SK-N-SH (cell line): ENCODE measurements around the gene SHISA8. TPM values are rescaled to one million over a fixed set of nuclear protein-coding genes. Genes with fewer than 3 reads are reported as not detected.

Experiments
- CTCF ChIA-PET: fragments of 300-600, 350-600 bp; formaldehyde crosslinking; extraction: SDS; loops from one replicate; lab custom pipeline; 2021; lab: Yijun Ruan, JAX
- POLR2A ChIA-PET: fragments of 350-600 bp; sonication (Branson Sonifier 250); formaldehyde crosslinking; extraction: SDS; loops from one replicate; lab custom pipeline; 2020; ENCODE audit warnings: antibody characterized with exemption, inconsistent platforms; lab: Yijun Ruan, JAX
- DNase-seq: peaks from one replicate; pipeline ENCODE4 v3.0.0; 2012
- H2AFZ ChIP-seq: fragments of 200-600 bp; sonication (generic); 2 replicates; pipeline ENCODE4 v1.8.1; 2016; ENCODE audit warnings: antibody characterized with exemption, mild to moderate bottlenecking, low read depth
- H3F3A ChIP-seq: fragments of 200-600 bp; sonication (generic); replicated peaks from 2 replicates; pipeline ENCODE3; 2016; ENCODE audit warnings: antibody characterized with exemption, mild to moderate bottlenecking; ENCODE audit not compliant: insufficient read depth
- H3K27ac ChIP-seq, 2 experiments: fragments of 200-500 bp in 1 of 2; fragments of 200-600 bp in 1 of 2; sonication (Bioruptor generic) in 1 of 2; sonication (generic), shearing (Covaris generic) in 1 of 2; 2 replicates each; pipeline versions ENCODE4 v1.5.1 to v1.6.1; 2014 to 2016; ENCODE audit warnings: low read depth in 2 of 2, inconsistent platforms in 1 of 2, low read length in 1 of 2, mild to moderate bottlenecking in 1 of 2, mixed read lengths in 1 of 2
- H3K27me3 ChIP-seq: fragments of 200-600 bp; sonication (generic), shearing (Covaris generic); 2 replicates; pipeline ENCODE4 v1.6.1; 2016; ENCODE audit warnings: mixed run types; ENCODE audit not compliant: insufficient read depth
- H3K36me3 ChIP-seq, 2 experiments: fragments of 200-500 bp in 1 of 2; fragments of 200-600 bp in 1 of 2; sonication (Bioruptor generic) in 1 of 2; sonication (generic) in 1 of 2; replicated peaks in 1 of 2; 2 replicates each; pipeline versions ENCODE3 to v1.5.1; 2014 to 2016; ENCODE audit warnings: low read length in 1 of 2, mild to moderate bottlenecking in 1 of 2; ENCODE audit not compliant: insufficient read depth in 2 of 2, control insufficient read depth in 1 of 2
- H3K4me1 ChIP-seq, 2 experiments: fragments of 200-500 bp in 1 of 2; fragments of 200-600 bp in 1 of 2; sonication (Bioruptor generic) in 1 of 2; sonication (generic), shearing (Covaris generic) in 1 of 2; 2 replicates each; pipeline versions ENCODE4 v1.5.1 to v1.6.1; 2014 to 2016; ENCODE audit warnings: low read depth in 1 of 2, low read length in 1 of 2, mixed run types in 1 of 2; ENCODE audit not compliant: insufficient read depth in 2 of 2, control insufficient read depth in 1 of 2
- H3K4me2 ChIP-seq: fragments of 200-600 bp; sonication (generic), shearing (Covaris generic); 2 replicates; pipeline ENCODE4 v1.6.1; 2017; ENCODE audit warnings: mixed run types
- H3K4me3 ChIP-seq, 2 experiments: fragments of 200-500 bp in 1 of 2; fragments of 200-600 bp in 1 of 2; sonication (Bioruptor generic) in 1 of 2; sonication (generic), shearing (Covaris generic) in 1 of 2; 2 replicates each; pipeline versions ENCODE4 v1.5.1 to v1.8.1; 2014 to 2016; ENCODE audit warnings: low read depth in 2 of 2, inconsistent platforms in 1 of 2, low read length in 1 of 2, mild to moderate bottlenecking in 1 of 2, mixed read lengths in 1 of 2, moderate library complexity in 1 of 2
- H3K79me2 ChIP-seq: fragments of 200-600 bp; sonication (generic); 2 replicates; pipeline ENCODE4 v1.8.1; 2017; ENCODE audit warnings: mild to moderate bottlenecking; ENCODE audit not compliant: insufficient read depth
- H3K9ac ChIP-seq: fragments of 200-600 bp; sonication (generic); 2 replicates; pipeline ENCODE4 v1.6.1; 2017; ENCODE audit warnings: mixed run types
- H3K9me2 ChIP-seq: fragments of 200-600 bp; sonication (generic); 2 replicates; pipeline ENCODE4 v1.6.1; 2017; ENCODE audit warnings: mixed run types
- H3K9me3 ChIP-seq: fragments of 200-600 bp; sonication (generic); 2 replicates; pipeline ENCODE4 v1.6.1; 2017; ENCODE audit warnings: mixed run types, mild to moderate bottlenecking, moderate library complexity
- H4K20me1 ChIP-seq: fragments of 200-600 bp; sonication (generic); 2 replicates; pipeline ENCODE4 v1.6.1; 2017; ENCODE audit warnings: mild to moderate bottlenecking, mixed run types; ENCODE audit not compliant: insufficient read depth
- CHD2 ChIP-seq: fragments of 150-350 bp; IDR thresholded peaks from 2 replicates; pipeline ENCODE4 v1.6.1; 2018; ENCODE audit warnings: low read length; ENCODE audit not compliant: partially characterized antibody
- EZH2phosphoT487 ChIP-seq: fragments of 200-600 bp; sonication (generic); IDR thresholded peaks from 2 replicates; pipeline ENCODE4 v1.6.1; 2017; ENCODE audit warnings: low read depth, mixed run types, mild to moderate bottlenecking, antibody characterized with exemption, moderate library complexity, borderline replicate concordance
- FOSL2 ChIP-seq: IDR thresholded peaks from 2 replicates; pipeline ENCODE4 v1.4.0; 2012; ENCODE audit warnings: low read depth, mild to moderate bottlenecking, moderate library complexity, borderline replicate concordance
- FOXJ3 ChIP-seq: sonication (generic); formaldehyde crosslinking; IDR thresholded peaks from 2 replicates; pipeline ENCODE4 v1.5.1; 2020; ENCODE audit warnings: mild to moderate bottlenecking, missing genetic modification reagents
- FOXM1 ChIP-seq: IDR thresholded peaks from 2 replicates; pipeline ENCODE4 v1.4.0; 2012; ENCODE audit warnings: low read depth, mild to moderate bottlenecking
- GATA2 ChIP-seq: sonication (generic); formaldehyde crosslinking; IDR thresholded peaks from 2 replicates; pipeline ENCODE4 v1.5.0; 2020; ENCODE audit warnings: mild to moderate bottlenecking, missing genetic modification reagents
- MXI1 ChIP-seq: IDR thresholded peaks from 2 replicates; pipeline ENCODE4 v1.6.1; 2012; ENCODE audit warnings: mild to moderate bottlenecking, low read depth, low read length, improper control_type of control experiment
- NFIC ChIP-seq: IDR thresholded peaks from 2 replicates; pipeline ENCODE4 v1.4.0; 2012; ENCODE audit warnings: borderline replicate concordance
- RXRA ChIP-seq: IDR thresholded peaks from 2 replicates; pipeline ENCODE4 v1.4.0; 2012; ENCODE audit warnings: low read depth, mild to moderate bottlenecking, borderline replicate concordance
- SIN3A ChIP-seq: IDR thresholded peaks from 2 replicates; pipeline ENCODE4 v1.6.1; 2012; ENCODE audit warnings: low read depth, mild to moderate bottlenecking, low read length, moderate library complexity, borderline replicate concordance
- TCF12 ChIP-seq: IDR thresholded peaks from 2 replicates; pipeline ENCODE4 v1.4.0; 2012
- TEAD4 ChIP-seq: IDR thresholded peaks from 2 replicates; pipeline ENCODE4 v1.4.0; 2012; ENCODE audit warnings: mild to moderate bottlenecking, borderline replicate concordance; ENCODE audit not compliant: insufficient read depth
- WGBS: methylation state at CpG from one replicate; pipeline ENCODE4 v1.1.6; 2017; ENCODE audit warnings: low lambda C conversion rate; 5-methylcytosine and 5-hydroxymethylcytosine counted together
- polyA plus RNA-seq, 3 experiments: library from polyadenylated mRNA; depleted of rRNA; stranded (reverse); fragments of >200 nt; gene quantifications; 2 replicates each; pipeline ENCODE4 v1.2.3, GENCODE V29; 2012
- TF ChIP-seq, protein P1 (sequence below): IDR thresholded peaks from 2 replicates; pipeline ENCODE4 v1.6.1; 2012; ENCODE audit warnings: mild to moderate bottlenecking, low read depth, low read length, moderate library complexity
- TF ChIP-seq, protein P2 (sequence below): fragments of 200-600 bp; sonication (generic); IDR thresholded peaks from 2 replicates; pipeline ENCODE4 v1.6.1; 2017; ENCODE audit warnings: antibody characterized with exemption, mild to moderate bottlenecking, moderate library complexity

Gene SHISA8
- polyA plus RNA-seq, 1 of the 3 experiments (the other 2 are of a cell fraction), result not detected

DNA sequence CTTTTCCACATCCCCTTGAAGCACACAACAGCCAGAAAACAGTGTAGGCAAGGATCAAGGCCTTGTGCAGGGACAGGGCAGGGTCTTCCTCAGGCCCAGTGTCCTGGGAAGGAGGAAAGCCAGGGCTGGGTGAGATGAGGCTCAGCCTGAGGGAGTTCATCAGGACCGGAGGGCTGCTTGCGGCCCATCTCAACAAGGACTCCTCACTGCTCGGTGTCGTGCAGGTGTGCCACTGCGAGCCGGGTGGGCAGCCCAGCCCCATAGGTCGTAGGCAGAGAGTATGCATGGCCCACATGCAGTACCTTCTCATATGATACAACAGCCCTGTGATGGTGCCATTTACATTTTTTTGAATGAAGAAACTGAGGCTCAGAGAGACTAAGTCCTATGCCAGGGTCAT is 12.9 kb downstream of the SHISA8 start:
- CTCF ChIA-PET, result no interaction called here
- no peaks in the 10 kb centered on the region for H3K27me3 ChIP-seq
- H3K36me3 ChIP-seq, result peaks cover 0 to 6% of the 10 kb centered on the region in 2 experiments
- no peaks in the 10 kb centered on the region for H3K9me2 ChIP-seq
- no CpG with 5 or more reads among the region's 7 CpGs for whole genome bisulfite sequencing
- no peak overlapping the region for H3K27ac ChIP-seq
- H3K4me3 ChIP-seq, result no peak overlapping the region
- H3F3A ChIP-seq, result no peaks in the 10 kb centered on the region
- no peak overlapping the region for H2AFZ ChIP-seq
- H3K4me2 ChIP-seq, result no peak overlapping the region
- no peaks in the 10 kb centered on the region for H3K4me1 ChIP-seq
- H3K79me2 ChIP-seq, result no peaks in the 10 kb centered on the region
- no peaks in the 10 kb centered on the region for H3K9me3 ChIP-seq
- no peak overlapping the region for H3K9ac ChIP-seq
- TF ChIP-seq EZH2phosphoT487 (no peak), GATA2 (CRISPR knock-in tag) (no peak), RXRA (no peak), FOXJ3 (CRISPR knock-in tag) (no peak), CHD2 (no peak), MXI1 (no peak), FOSL2 (no peak), TEAD4 (no peak), TCF12 (no peak), NFIC (no peak), FOXM1 (no peak), SIN3A (no peak)
- TF ChIP-seq, protein P1, sequence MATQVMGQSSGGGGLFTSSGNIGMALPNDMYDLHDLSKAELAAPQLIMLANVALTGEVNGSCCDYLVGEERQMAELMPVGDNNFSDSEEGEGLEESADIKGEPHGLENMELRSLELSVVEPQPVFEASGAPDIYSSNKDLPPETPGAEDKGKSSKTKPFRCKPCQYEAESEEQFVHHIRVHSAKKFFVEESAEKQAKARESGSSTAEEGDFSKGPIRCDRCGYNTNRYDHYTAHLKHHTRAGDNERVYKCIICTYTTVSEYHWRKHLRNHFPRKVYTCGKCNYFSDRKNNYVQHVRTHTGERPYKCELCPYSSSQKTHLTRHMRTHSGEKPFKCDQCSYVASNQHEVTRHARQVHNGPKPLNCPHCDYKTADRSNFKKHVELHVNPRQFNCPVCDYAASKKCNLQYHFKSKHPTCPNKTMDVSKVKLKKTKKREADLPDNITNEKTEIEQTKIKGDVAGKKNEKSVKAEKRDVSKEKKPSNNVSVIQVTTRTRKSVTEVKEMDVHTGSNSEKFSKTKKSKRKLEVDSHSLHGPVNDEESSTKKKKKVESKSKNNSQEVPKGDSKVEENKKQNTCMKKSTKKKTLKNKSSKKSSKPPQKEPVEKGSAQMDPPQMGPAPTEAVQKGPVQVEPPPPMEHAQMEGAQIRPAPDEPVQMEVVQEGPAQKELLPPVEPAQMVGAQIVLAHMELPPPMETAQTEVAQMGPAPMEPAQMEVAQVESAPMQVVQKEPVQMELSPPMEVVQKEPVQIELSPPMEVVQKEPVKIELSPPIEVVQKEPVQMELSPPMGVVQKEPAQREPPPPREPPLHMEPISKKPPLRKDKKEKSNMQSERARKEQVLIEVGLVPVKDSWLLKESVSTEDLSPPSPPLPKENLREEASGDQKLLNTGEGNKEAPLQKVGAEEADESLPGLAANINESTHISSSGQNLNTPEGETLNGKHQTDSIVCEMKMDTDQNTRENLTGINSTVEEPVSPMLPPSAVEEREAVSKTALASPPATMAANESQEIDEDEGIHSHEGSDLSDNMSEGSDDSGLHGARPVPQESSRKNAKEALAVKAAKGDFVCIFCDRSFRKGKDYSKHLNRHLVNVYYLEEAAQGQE, result no peak
- TF ChIP-seq, protein P2, sequence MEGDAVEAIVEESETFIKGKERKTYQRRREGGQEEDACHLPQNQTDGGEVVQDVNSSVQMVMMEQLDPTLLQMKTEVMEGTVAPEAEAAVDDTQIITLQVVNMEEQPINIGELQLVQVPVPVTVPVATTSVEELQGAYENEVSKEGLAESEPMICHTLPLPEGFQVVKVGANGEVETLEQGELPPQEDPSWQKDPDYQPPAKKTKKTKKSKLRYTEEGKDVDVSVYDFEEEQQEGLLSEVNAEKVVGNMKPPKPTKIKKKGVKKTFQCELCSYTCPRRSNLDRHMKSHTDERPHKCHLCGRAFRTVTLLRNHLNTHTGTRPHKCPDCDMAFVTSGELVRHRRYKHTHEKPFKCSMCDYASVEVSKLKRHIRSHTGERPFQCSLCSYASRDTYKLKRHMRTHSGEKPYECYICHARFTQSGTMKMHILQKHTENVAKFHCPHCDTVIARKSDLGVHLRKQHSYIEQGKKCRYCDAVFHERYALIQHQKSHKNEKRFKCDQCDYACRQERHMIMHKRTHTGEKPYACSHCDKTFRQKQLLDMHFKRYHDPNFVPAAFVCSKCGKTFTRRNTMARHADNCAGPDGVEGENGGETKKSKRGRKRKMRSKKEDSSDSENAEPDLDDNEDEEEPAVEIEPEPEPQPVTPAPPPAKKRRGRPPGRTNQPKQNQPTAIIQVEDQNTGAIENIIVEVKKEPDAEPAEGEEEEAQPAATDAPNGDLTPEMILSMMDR, result no peak
- no peaks in the 10 kb centered on the region for H4K20me1 ChIP-seq
- DNase-seq, result no peak
- POLR2A ChIA-PET, result no interaction called here
